ENCODE data around the gene ANKRD17.

ANKRD17 gene

DNA sequence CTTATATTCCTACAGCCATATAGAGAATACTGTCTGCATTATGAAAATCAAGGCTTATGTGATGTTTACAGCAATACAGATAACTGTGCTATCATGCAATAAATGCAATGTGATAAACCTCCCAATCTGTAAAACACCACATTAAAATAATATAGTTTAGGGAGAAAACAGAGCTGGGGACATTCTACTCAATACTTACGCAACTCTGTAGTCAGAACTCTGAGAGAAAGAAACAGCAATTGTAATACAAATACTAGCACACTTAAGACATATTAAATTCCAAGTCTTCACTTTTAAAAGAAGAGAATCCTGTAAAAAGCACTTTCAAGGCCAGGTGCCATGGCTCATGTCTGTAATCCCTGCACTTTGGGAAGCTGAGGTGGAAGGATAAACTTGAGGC lies 61.4 kb downstream of the ANKRD17 start:
- no peak for DNase-seq

DNA sequence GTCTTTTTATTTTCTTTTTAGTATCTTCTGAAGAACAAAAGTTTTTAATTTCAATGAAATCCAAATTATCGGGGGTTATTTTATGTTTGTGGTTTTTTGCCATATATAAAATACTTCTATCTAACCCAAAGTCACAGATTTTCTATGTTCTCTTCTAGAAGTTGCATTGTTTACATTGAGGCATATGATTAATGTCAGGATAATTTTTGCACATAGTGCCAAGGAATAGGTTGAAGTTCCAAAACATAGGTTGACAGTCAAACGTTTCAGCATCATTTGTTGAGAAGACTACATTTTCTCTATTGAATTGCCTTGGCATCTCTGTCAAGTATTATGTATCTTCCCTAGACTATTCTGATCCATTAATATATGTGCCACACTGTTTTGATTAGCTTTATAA lies 64.5 kb downstream of the ANKRD17 start:
- no peak for DNase-seq

DNA sequence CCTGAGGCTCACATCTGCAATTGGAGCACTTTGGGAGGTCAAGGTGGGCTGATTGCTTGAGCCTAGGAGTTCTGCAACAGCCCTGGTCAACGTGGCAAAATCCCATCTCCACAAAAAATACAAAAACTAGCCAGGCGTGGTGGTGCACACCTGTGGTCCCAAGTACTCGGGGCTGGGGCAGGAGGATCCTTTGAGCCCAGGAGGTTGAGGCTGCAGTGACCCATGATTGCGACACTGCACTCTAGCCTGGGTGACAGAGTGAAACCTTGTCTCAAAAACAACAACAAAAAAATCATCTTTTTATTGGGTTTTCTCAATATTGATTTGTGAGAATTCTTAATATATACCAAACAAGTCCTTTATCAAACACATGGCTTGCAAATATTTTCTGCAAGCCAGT lies 64.9 kb downstream of the ANKRD17 start:
- no peak for DNase-seq

DNA sequence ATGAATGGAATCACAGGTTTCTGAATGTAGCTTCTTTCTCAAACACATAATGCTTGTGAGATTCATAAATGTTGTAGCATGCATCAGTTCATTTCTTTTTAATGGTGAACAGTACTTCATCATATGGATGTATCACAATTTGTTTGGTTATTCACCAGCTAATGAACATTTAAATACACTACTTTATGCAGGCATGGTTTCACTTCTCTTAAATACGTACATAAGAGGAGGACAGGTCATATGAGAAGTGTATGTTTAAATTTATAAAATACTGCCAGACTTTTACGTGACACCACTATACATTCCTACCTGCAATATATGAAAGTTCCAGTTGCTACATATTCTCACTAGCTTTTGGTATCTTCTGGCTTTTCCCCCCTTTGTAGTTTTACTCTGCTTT lies 65.4 kb downstream of the ANKRD17 start:
- no peak for DNase-seq

DNA sequence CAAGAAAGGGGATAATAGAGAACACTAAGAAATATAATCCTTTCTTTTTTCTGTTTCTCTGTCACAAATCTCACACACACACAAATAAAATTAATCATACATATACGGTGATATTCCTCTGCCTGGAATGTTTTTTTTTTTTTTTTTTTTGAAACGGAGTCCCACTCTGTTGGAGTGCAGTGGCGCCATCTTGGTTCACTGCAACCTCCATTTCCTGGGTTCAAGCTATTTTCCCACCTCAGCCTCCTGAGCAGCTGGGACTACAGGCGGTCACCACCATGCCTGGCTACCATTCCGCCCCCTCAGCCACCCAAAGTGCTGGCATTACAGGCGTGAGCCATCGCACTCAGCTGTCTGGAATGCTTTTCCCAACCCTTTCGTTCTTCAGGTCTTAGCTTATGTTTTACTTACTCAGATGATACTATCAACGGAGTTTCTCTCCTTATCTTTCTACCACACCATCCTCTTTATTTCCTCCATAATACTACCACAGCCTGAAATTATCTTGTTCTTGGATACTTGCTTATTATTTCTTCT lies 69.3 kb downstream of the ANKRD17 start:
- DNase-seq: no peak

DNA sequence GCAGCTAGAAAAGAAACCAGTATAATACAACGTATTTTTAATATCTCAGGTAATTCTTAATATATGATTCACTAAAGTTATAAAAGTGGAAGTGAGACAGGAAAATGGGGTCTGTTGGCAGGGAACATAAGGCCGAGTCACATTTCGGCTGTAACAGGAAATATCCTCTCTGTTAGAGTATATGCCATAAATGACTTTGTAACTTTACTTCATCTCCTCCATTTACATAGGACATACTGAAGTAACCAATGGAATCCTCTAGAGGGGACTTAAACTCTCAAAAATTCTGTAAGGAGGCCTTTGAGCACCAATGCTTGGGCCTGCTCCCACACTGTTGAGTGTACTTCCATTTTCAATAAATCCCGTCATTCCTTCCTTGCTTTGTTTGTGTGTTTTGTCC lies 71.3 kb downstream of the ANKRD17 start:
- DNase-seq: no peak

DNA sequence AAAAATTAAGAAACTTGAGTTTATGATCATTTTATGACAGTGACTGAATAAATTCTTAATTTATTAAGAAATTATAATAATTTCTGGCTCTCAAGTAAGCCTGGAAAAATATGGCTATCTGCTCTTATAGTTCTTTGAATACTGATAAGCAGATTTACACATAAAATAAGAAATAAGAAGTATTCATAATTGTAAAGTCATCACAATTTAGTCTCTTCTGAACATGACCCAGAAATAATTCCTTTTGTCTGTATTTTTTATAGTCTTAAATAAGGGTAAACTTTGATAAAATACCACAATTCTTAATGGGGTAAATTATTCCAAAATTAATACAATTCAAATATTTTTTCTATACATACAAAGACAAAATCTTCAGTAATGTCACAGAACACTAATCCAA lies 72.7 kb downstream of the ANKRD17 start:
- no peak for DNase-seq

DNA sequence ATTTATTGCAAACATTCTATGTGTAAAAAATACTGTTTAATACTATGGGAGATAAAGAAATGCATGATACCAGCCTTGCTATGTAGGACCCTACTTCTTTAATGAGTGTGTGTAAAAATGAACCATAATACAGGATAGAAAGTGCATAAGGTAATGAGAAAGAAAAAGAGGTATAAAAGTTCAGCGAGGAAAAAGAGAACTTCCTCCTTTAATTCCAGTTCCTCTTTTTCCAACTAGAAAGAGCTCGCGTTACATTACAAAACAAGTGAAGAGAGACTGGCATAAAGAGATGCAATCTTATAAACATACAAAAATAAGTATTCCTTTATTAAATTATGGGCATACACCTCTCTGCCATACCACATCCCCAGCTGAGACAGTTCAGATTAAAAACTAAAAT lies 77.4 kb downstream of the ANKRD17 start:
- no peak for DNase-seq

DNA sequence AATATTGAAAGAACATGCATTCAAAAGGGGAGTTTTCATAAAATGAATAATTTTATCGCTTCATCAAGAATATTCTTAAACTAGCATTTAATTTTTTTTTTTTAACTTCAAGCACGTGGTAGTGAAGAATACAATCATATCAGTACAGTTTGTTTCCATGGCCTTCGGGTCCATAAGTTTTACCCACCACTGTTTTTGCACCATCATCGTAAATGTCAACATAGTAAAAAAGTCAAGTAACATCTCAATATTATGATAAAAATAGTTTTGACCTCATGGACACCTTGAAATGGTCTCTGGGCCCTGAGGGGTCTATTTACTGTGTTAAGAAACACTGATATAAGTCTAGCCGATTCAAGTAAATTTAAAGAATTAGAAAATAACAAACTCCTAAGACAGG lies 80.2 kb downstream of the ANKRD17 start:
- no peak for DNase-seq

DNA sequence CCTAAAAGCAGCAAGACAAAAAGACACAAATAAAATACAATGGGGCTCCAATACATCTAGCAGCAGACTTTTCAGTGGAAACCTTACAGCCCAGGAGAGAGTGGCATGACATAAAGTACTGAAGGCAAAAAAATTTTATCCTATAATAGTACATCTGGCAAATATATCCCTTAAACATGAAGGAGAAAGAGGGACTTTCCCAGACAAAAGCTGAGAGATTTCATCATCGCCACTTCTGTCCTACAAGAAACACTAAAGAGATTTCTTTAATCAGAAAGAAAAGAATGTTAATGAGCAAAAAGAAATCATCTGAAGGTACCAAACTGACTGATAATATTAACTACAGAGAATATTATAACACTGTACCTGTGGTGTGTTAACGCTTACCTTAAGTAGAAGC lies 86.4 kb downstream of the ANKRD17 start:
- no peak for DNase-seq

DNA sequence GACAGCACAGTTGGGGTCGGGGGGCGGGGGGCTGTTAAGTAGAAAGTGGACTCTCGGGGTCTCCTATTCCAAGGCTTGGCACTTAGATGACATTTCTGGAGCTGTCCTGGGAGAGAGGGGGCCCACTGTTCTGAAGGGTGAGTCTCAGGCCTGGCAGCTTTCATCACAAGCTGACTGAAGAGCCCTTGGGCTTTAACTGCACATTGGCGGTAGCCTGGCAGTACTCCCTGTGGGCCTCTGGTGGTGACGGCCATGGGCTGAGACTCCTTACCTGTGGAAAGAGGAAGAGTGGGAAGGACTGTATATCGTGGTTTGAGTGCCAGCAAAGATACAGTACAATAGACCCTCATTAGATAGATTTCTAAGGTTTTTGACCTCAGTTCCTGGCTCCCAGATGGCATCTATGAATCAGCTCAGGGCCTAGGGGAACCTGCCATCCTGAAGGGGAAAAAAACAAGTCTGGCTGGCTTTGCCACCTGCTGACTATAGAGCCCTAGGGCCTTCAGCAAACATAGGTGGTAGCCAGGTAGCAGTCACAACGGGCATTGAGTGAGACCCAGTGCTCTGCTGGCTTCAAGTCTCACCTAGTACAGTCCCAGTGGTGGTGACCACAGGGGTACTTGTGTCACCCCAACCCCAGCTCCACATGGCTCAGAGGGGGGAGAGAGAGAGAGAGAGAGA lies 87.9 kb downstream of the ANKRD17 start:
- DNase-seq: no peak

DNA sequence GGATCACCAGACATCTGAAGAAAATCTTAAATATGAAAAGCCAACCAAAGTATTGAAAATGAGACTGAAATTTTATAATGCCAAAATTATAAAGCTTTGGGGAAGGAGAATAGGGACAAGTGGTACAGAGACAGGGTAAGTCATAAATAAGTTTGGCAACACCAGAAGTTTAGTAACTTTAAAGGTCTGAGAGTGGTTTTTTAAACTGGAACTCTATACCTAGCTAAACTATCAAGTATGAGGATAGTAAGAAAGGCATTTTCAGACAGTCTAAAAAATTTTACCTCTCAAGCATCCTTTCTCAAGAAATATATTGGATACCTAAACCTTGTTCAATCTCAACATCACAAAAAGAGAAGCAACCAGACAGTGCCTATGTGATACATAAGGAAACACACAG lies 92.4 kb downstream of the ANKRD17 start:
- no peak for DNase-seq

DNA sequence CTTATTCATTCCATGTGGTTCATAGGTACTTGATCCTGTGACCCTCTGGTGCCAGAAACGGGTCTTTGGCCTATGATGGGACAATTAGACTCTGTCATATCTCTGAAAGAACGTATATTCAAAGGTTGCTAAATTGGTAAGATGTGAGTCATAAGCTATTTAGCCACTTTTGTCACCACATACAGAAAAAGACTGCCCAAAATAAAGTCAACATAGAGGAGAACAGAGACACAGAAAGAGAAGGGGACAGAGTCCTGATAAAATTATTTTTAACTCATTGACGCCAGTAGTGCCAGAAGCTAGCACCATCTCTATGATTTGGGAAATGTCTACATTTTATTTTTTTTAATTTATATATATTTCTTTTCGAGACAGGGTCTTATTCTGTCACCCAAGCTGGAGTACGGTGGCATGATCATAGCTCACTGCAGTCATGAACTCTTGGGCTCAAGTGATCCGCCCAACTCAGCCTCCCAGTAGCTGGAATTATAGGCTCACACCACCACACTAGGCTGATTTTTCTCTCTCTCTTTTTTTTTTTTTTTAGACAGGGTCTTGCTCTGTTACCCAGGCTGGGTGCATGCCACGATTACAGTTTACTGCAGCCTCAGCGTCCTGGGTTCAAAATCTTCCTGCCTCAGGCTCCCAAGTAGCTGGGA lies 96.9 kb downstream of the ANKRD17 start:
- DNase-seq: no peak

DNA sequence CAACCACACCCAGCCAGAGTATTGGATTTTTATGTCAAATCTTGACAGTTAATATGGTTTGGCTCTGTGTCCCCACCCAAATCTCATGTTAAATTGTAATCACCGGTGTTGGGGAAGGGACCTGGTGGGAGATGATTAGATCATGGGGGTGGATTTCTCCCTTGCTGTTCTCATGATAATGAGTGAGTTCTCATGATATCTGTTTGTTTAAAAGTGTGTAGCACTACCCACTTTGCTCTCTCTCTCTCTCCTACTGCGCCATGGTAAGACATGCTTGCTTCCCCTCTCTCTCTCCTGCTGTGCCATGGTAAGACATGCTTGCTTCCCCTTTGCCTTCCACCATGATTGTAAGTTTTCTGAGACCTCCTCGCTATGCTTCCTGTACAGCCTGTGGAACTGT lies 102.2 kb downstream of the ANKRD17 start:
- DNase-seq: no peak

DNA sequence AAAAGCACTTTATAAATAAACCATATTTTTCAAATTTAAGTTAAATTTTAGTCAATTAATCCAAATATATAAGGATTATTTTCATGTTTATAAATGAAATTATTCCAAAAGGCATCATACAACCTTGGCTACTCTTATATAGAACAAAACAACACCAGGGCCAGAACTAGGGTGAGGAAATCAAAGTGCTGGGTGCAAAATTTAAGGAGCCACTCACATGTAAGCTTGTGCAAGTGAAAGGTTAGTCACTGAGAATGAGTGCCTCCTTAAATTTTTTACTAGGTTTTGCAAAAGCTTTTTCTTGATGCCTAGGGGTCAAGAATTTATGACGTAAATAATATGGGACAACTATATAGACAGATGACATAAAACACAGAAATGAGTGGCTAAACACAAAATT lies 105.7 kb downstream of the ANKRD17 start:
- no peak for DNase-seq

DNA sequence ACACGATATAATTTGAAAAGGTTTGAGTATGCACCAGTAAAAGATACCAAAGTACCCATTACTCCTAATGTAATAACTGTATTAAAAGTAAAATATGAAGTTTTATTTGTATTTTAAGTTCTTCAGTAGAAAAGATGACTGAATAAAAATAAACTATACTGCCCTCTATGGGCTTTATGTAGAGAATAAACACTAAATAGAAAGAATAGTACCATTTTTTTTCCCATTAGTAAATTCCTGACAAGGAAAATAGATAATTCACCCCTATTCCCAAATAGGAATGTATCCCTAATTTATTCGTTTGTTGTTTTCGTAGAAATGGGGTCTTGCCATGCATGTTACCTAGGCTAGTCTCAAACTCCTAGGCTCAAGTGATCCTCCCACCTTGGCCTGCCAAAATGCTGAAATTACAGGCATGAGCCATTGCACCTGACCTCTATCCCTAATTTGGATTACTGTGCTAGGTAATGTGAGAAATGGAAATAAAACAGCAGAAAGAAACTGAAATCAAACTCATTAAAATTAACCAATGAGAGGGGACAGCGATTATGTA lies 115.5 kb downstream of the ANKRD17 start:
- no peak for DNase-seq

DNA sequence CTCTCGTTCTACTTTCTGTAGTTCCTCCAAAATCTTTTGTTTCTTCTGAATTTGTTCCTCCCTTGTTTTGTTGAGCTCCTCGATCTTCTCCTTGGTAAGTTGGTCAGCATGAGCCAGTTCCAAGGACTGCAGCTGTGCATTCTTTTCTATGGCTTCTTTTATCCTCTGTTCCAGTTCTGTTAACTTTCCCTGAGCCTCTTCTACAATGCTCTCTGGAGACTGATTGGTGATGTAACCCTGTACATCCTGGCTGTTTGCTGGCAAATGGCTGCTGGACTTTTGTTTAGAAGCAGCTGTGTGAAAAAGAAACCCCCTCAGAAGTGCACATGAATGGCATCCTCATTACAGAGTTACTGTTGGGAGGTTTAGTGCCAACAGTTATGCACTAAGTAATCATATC lies 118.6 kb downstream of the ANKRD17 start:
- DNase-seq: no peak

DNA sequence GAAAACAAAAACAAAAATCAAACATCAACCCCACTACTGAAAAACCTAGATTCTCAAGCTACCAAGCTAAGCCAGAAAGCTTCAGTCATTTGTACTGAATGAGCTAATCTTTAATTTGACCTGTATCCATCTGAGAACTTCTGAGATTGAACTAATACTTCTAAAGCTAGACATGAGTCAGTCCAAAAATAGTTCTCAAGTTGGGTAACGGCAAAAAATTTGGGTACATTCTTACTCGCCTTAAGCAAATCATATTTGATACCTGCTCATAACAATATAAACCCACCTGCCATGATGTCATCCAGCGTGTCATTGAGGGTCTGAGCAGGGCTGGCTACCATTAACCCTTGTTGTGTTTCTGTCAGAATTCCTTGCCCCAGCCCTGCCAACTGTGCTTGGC lies 119.4 kb downstream of the ANKRD17 start:
- DNase-seq: no peak

DNA sequence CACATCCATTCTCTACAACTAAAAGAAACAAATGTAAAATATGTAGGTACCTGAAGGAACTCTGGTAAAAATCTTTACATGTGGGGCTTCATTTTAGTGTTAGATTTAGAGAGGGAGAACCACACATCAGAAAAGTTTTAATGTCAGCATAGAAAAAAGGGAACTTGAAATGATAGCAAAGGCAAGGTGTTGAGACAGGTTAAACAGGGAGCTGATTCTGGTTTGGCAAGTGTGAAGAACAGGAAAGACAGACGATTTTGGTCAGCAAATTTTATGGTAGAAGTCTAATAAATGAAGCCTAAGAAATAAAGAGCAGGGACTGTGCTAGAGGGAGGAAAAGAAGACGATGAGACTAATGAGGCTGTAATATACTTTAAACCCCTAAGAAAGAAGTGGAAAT lies 121.5 kb downstream of the ANKRD17 start:
- DNase-seq: no peak

DNA sequence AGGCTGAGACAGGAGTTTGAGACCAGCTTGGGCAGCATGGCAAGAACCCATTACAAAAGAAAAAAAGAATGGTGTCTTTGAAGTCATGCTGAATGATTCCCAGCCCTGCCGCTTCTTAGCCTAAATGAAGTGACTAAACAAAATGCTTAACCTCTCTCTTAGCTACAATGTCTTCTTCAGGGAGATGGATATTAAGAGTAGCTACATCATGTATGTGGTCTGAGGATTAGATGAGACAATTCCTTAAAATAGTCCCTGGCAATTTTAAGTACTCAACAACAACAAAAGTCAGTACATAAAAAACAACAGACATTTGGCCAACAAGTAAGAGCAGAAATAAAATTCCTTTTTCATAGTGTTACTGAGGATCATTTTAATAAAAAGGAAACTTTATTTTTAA lies 124.8 kb downstream of the ANKRD17 start:
- no peak for DNase-seq

DNA sequence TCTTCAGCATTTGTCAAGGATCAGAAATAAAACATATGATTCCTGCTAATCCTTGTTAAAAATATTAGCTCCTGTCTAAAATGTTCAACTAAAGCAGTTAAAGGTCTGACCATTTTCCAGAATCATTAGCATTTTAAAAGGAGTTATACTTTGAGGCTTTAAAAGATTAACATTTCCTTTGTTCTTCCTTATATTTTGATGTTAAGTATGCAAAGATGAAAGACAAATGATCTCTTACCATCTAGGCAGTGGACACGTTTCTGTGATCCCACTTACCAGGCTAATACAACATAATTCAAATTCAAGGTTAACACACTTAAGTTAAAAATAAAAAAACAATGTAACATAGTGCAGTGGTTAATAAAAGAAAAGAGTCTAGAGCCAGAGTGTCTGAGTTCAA lies 127.3 kb downstream of the ANKRD17 start:
- DNase-seq: no peak

DNA sequence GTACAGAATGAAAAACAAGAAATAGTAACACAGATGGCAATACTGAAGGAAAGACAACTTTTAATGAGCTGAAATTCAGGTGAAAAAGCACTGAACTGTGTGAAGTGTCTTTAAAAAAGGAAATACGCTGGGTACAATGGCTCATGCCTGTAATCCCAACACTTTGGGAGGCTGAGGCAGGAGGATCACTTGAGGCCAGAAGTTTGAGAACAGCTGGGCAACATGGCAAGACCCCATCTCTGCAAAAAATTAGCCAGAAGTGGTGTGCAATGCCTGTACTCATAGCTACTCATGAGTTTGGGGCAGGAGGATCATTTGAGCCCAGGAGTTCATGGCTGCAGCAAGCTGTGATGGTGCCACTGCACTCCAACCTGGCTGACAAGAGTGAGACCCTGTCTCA lies 129.3 kb downstream of the ANKRD17 start:
- DNase-seq: no peak

DNA sequence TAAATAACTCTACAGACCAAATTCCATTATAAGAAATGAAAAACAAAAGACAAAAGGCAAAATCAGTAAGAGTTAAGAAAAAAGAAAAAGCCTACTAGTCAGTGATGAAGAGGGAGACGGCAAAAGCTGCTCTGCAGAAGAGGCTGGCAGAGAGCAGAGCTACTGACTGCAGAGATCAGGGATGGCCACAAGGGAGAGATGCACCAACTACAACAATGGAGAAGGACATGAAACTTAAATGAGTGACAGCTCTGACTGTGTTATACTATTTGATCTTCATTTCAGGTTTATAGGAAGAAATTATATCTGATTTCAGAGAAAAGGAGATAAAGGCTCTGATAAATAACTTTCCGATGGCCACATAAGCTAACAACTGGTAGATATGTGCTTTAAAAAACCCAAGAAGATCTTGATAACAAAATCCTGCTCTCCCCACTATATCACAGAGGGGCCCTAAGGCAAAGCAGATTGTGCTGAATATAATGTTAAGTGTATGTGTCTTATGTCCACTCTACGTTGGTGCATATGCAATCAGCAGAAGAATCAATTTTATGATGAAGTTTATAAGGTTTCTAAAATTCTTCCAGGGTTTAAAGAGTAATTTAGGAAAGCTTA lies 130.7 kb downstream of the ANKRD17 start:
- no peak for DNase-seq

DNA sequence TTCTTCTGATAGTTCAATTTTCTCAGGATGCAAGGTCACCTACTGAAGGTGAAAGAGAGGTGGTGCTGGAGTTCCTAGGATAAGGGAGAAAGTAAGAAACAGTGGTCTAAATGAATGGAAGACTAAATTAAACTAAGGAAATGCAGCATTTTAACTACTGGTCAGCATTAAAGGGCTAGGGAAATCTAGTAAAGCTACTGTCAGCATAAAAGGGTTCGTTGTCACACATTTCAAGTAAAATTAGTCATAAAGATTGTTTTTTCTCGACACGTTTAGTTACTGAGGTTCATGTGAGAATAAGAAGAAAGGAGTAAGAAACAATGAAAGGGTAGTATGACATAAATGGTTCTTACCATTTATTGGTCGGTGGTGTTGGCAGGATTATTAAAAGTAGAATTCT lies 149.1 kb downstream of the ANKRD17 start:
- no peak for DNase-seq
